H1 (cell line): ENCODE measurements around the gene SNX21. TPM values are rescaled to one million over a fixed set of nuclear protein-coding genes. Genes with fewer than 3 reads are reported as not detected.

ENCODE experiments used
- CTCF ChIA-PET: fragments of 300-600 bp; sonication (Branson Sonifier 250); formaldehyde crosslinking; loops from one replicate; lab custom pipeline; 2021; ENCODE audit not compliant: partially characterized antibody; lab: Charles Lee
- POLR2A ChIA-PET: fragments of 300-600 bp; sonication (Branson Sonifier 250); formaldehyde crosslinking; loops from one replicate; lab custom pipeline; 2021; ENCODE audit warnings: inconsistent platforms; ENCODE audit not compliant: partially characterized antibody; lab: Charles Lee
- DNase-seq, 2 experiments: peaks; one replicate each; pipeline versions ENCODE4 v3.0.0 to v3.0.0-alpha.2; 2010 to 2022; ENCODE audit warnings: low spot score in 2 of 2, low read depth in 1 of 2, mixed read lengths in 1 of 2
- FAIRE-seq: peaks from 2 replicates; lab custom pipeline; 2011; peaks lifted over from hg19 to GRCh38; lab: Jason Lieb, UNC
- H2AFZ ChIP-seq: 2 replicates; pipeline ENCODE4 v1.8.1; 2012; ENCODE audit warnings: low read length, inconsistent platforms
- H2AK5ac ChIP-seq: 2 replicates; pipeline ENCODE4 v1.6.1; 2013; ENCODE audit warnings: low read depth, low read length
- H2BK120ac ChIP-seq: replicated peaks from 2 replicates; pipeline ENCODE3; 2013; ENCODE audit warnings: low read depth, low read length, inconsistent platforms
- H2BK12ac ChIP-seq: 2 replicates; pipeline ENCODE4 v1.6.1; 2013; ENCODE audit warnings: low read depth, low read length
- H2BK15ac ChIP-seq: 2 replicates; pipeline ENCODE4 v1.6.1; 2013; ENCODE audit warnings: low read length
- H2BK20ac ChIP-seq: 2 replicates; pipeline ENCODE4 v1.6.1; 2013; ENCODE audit warnings: low read length
- H2BK5ac ChIP-seq: 2 replicates; pipeline ENCODE4 v1.6.1; 2013; ENCODE audit warnings: low read depth, low read length
- H3K14ac ChIP-seq: 2 replicates; pipeline ENCODE4 v1.6.1; 2013; ENCODE audit warnings: inconsistent platforms; ENCODE audit not compliant: insufficient read length
- H3K18ac ChIP-seq: 2 replicates; pipeline ENCODE4 v1.6.1; 2013; ENCODE audit warnings: low read length; ENCODE audit errors: extremely low read depth
- H3K23ac ChIP-seq: 2 replicates; pipeline ENCODE4 v1.6.1; 2013; ENCODE audit warnings: inconsistent platforms; ENCODE audit not compliant: insufficient read length
- H3K23me2 ChIP-seq: 2 replicates; pipeline ENCODE4 v1.6.1; 2013; ENCODE audit warnings: low read depth, low read length
- H3K27ac ChIP-seq: 2 replicates; pipeline ENCODE4 v1.6.1; 2011; ENCODE audit warnings: low read depth, low read length, inconsistent platforms
- H3K27me3 ChIP-seq, 4 experiments: replicated peaks in 1 of 4; 1 replicate in 1 of 4; 2 replicates in 3 of 4; pipeline versions ENCODE4 v1.6.1 to v1.8.1; 2011 to 2013; ENCODE audit warnings: low read length in 3 of 4, mild to moderate bottlenecking in 3 of 4, inconsistent platforms in 2 of 4, mixed read lengths in 2 of 4, moderate library complexity in 1 of 4; ENCODE audit not compliant: control insufficient read depth in 3 of 4, insufficient read depth in 3 of 4; ENCODE audit errors: extremely low read depth in 1 of 4
- H3K36me3 ChIP-seq, 4 experiments: 2 replicates each; pipeline versions ENCODE4 v1.6.1 to v1.8.1; 2011 to 2013; ENCODE audit warnings: mild to moderate bottlenecking in 4 of 4, low read length in 3 of 4, moderate library complexity in 2 of 4, control low read depth in 1 of 4, inconsistent platforms in 1 of 4; ENCODE audit not compliant: insufficient read depth in 4 of 4, control insufficient read depth in 2 of 4
- H3K4ac ChIP-seq: replicated peaks from 2 replicates; pipeline ENCODE3; 2013; ENCODE audit warnings: low read length, low read depth, mixed read lengths, inconsistent platforms; ENCODE audit not compliant: insufficient read length
- H3K4me1 ChIP-seq, 4 experiments: replicated peaks in 1 of 4; 1 replicate in 1 of 4; 2 replicates in 3 of 4; pipeline versions ENCODE4 v1.6.1 to v1.8.1; 2011 to 2013; ENCODE audit warnings: low read length in 3 of 4, inconsistent platforms in 2 of 4, mixed read lengths in 1 of 4; ENCODE audit not compliant: insufficient read depth in 4 of 4, control insufficient read depth in 3 of 4
- H3K4me2 ChIP-seq, 2 experiments: 2 replicates each; pipeline versions ENCODE4 v1.6.1 to v1.8.1; 2011 to 2013; ENCODE audit warnings: low read depth in 2 of 2, low read length in 2 of 2, control low read depth in 1 of 2, inconsistent platforms in 1 of 2, mild to moderate bottlenecking in 1 of 2; ENCODE audit not compliant: insufficient read depth in 1 of 2
- H3K4me3 ChIP-seq, 4 experiments: fragments of 200-600, 300-600 bp in 1 of 4; sonication (generic), shearing (Covaris generic), sonication (Bioruptor Twin) in 1 of 4; 2 replicates each; pipeline versions ENCODE4 v1.5.1 to v1.8.1; 2011 to 2016; ENCODE audit warnings: low read length in 4 of 4, low read depth in 3 of 4, control low read depth in 2 of 4, inconsistent platforms in 2 of 4, mild to moderate bottlenecking in 2 of 4, mixed read lengths in 1 of 4, moderate library complexity in 1 of 4; ENCODE audit not compliant: insufficient read depth in 2 of 4; ENCODE audit errors: extremely low read depth in 1 of 4
- H3K56ac ChIP-seq: replicated peaks from 2 replicates; pipeline ENCODE3; 2013; ENCODE audit warnings: low read depth, mild to moderate bottlenecking, mixed read lengths, low read length, inconsistent platforms; ENCODE audit not compliant: insufficient read length
- H3K79me1 ChIP-seq: 2 replicates; pipeline ENCODE4 v1.6.1; 2013; ENCODE audit warnings: low read depth, low read length, control low read depth
- H3K79me2 ChIP-seq, 2 experiments: 2 replicates each; pipeline versions ENCODE4 v1.6.1 to v1.8.1; 2012 to 2013; ENCODE audit warnings: low read length in 2 of 2, mild to moderate bottlenecking in 2 of 2, inconsistent platforms in 1 of 2; ENCODE audit not compliant: insufficient read depth in 2 of 2, control insufficient read depth in 1 of 2
- H3K9ac ChIP-seq, 4 experiments: replicated peaks in 1 of 4; 1 replicate in 1 of 4; 2 replicates in 3 of 4; pipeline versions ENCODE4 v1.6.1 to v1.8.1; 2011 to 2013; ENCODE audit warnings: low read depth in 3 of 4, low read length in 3 of 4, control low read depth in 2 of 4, mild to moderate bottlenecking in 2 of 4, moderate library complexity in 2 of 4, inconsistent platforms in 1 of 4; ENCODE audit errors: extremely low read depth in 1 of 4
- H3K9me3 ChIP-seq, 2 experiments: 2 replicates each; pipeline versions ENCODE4 v1.6.1 to v1.8.1; 2012 to 2013; ENCODE audit warnings: mild to moderate bottlenecking in 2 of 2, moderate library complexity in 2 of 2, control low read depth in 1 of 2, inconsistent platforms in 1 of 2, low read depth in 1 of 2, low read length in 1 of 2, mixed read lengths in 1 of 2; ENCODE audit not compliant: insufficient read depth in 2 of 2
- H4K20me1 ChIP-seq, 2 experiments: replicated peaks in 1 of 2; 2 replicates each; pipeline versions ENCODE3 to v1.8.1; 2011 to 2013; ENCODE audit warnings: inconsistent platforms in 2 of 2, low read length in 2 of 2, mild to moderate bottlenecking in 1 of 2; ENCODE audit not compliant: insufficient read depth in 2 of 2, control insufficient read depth in 1 of 2
- H4K5ac ChIP-seq: 2 replicates; pipeline ENCODE4 v1.6.1; 2013; ENCODE audit warnings: low read length, low read depth, mixed read lengths, inconsistent platforms; ENCODE audit not compliant: insufficient read length
- H4K8ac ChIP-seq: 2 replicates; pipeline ENCODE4 v1.8.0; 2013; ENCODE audit warnings: mild to moderate bottlenecking, moderate library complexity, low read length, inconsistent platforms; ENCODE audit not compliant: insufficient read depth; ENCODE audit errors: extremely low read depth
- H4K91ac ChIP-seq: replicated peaks from 2 replicates; pipeline ENCODE3; 2013; ENCODE audit warnings: low read length, mixed read lengths, inconsistent platforms; ENCODE audit not compliant: insufficient read length
- BACH1 ChIP-seq: IDR thresholded peaks from 2 replicates; pipeline ENCODE4 v1.6.1; 2012; ENCODE audit warnings: low read length, improper control_type of control experiment
- CBX5 ChIP-seq: fragments of 300-800, 300-1000 bp; sonication (generic); IDR thresholded peaks from 2 replicates; pipeline ENCODE4 v1.7.1; 2016; ENCODE audit warnings: antibody characterized with exemption, low read length, low read depth
- CHD2 ChIP-seq: IDR thresholded peaks from 2 replicates; pipeline ENCODE4 v1.6.1; 2012; ENCODE audit warnings: low read length, improper control_type of control experiment
- CREB1 ChIP-seq: IDR thresholded peaks from 2 replicates; pipeline ENCODE4 v1.6.1; 2012; ENCODE audit warnings: inconsistent platforms
- GABPA ChIP-seq: IDR thresholded peaks from 2 replicates; pipeline ENCODE4 v1.6.1; 2011; ENCODE audit warnings: mild to moderate bottlenecking, low read length, moderate library complexity, borderline replicate concordance; ENCODE audit not compliant: insufficient read depth
- MAFK ChIP-seq: IDR thresholded peaks from 2 replicates; pipeline ENCODE4 v1.6.1; 2012; ENCODE audit warnings: low read depth, mild to moderate bottlenecking, improper control_type of control experiment, low read length
- NANOG ChIP-seq: IDR thresholded peaks from 2 replicates; pipeline ENCODE4 v1.6.1; 2011; ENCODE audit warnings: low read length, low read depth, mild to moderate bottlenecking, inconsistent platforms; ENCODE audit not compliant: insufficient read depth, poor library complexity, severe bottlenecking
- PHF8 ChIP-seq: fragments of 200-600 bp; sonication (generic); conservative IDR thresholded peaks from 2 replicates; pipeline ENCODE4 v1.7.1; 2012; ENCODE audit warnings: low read depth, mild to moderate bottlenecking, inconsistent platforms, low read length, moderate library complexity
- SUZ12 ChIP-seq: fragments of 200-600 bp; sonication (generic); IDR thresholded peaks from 2 replicates; pipeline ENCODE4 v1.6.1; 2012; ENCODE audit warnings: mild to moderate bottlenecking, inconsistent platforms, low read length, moderate library complexity, mixed read lengths
- WGBS, 2 experiments: shearing (Covaris generic) in 1 of 2; methylation state at CpG; one replicate each; pipeline versions ENCODE4 v1.1.6 to v1.1.7; 2013 to 2015; ENCODE audit warnings: low lambda C conversion rate in 2 of 2, mixed read lengths in 2 of 2, inconsistent platforms in 1 of 2, low coverage in 1 of 2, missing lambda C conversion rate in 1 of 2; ENCODE audit not compliant: insufficient replicate concordance in 2 of 2, insufficient coverage in 1 of 2, insufficient read length in 1 of 2; ENCODE audit errors: extremely low coverage in 1 of 2, missing lambda C conversion rate in 1 of 2; 5-methylcytosine and 5-hydroxymethylcytosine counted together
- polyA plus RNA-seq, 7 experiments: library from polyadenylated mRNA; depleted of rRNA in 3 of 7; stranded (reverse) in 5 of 7; unstranded in 2 of 7; fragments of >200 nt in 5 of 7; fragments of 200-250 nt in 2 of 7; gene quantifications; 1 replicate in 5 of 7; 2 replicates in 1 of 7; 4 replicates in 1 of 7; pipeline versions ENCODE4 v1.2.1 to v1.2.3, GENCODE V29; 2011 to 2013; ENCODE audit warnings: missing spikeins in 2 of 7, mixed read lengths in 2 of 7
- total RNA-seq: library from RNA; stranded (reverse); fragmentation: NEBNext Ultra II Directional; extraction: Animal tissue kit (Norgen Biotek cat#: 25700); gene quantifications from 2 replicates; pipeline ENCODE4 v1.2.1, GENCODE V29; 2021
- TF ChIP-seq, protein P1 (sequence below), 3 experiments: IDR thresholded peaks; 1 replicate in 2 of 3; 2 replicates in 1 of 3; pipeline versions ENCODE4 v1.5.1 to v1.6.1; 2011; ENCODE audit warnings: low read length in 3 of 3, mild to moderate bottlenecking in 3 of 3, inconsistent platforms in 2 of 3, low read depth in 1 of 3, moderate library complexity in 1 of 3; ENCODE audit not compliant: insufficient read depth in 1 of 3; ENCODE audit errors: control extremely low read depth in 1 of 3
- TF ChIP-seq, protein P2 (sequence below): IDR thresholded peaks from 2 replicates; pipeline ENCODE4 v1.6.1; 2012; ENCODE audit warnings: inconsistent platforms

The SNX21 gene
- total and polyA plus RNA-seq, 2 of the 8 experiments (the other 6 are each of a cell fraction or from before 2014, with no cell fraction given), result 15.8 to 16.8 TPM

DNA sequence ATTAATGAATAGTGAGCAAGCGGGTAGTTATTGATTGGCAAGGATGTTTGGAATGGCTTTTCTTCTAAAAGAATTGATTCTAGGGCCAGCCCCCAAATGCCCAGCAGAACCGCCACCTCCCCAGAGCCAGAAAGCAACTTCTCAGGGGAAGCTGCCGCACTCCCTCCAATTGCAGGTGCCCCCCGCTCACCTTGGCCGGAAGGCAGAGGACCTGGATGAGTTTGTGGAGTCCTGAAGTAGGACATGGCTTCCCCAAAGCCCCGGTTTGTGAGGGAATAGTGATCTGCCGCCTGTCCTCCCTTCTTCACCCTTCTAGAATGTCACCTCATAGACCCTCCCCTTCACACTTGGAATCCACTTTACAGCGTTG, 53.7 kb downstream of the SNX21 start, which contains the start of gene SPATA25:
TSS of gene SPATA25 (minus strand) at position 277 of the 370 bp plus-strand sequence. CDS start at position 245, 32 bp downstream.
- H3K56ac ChIP-seq, result no peak within 1 kb of the TSS
- H2AK5ac ChIP-seq, result no peak within 1 kb of the TSS
- no peak within 1 kb of the TSS for H2AFZ ChIP-seq
- FAIRE-seq (no peak), DNase-seq (no peak)
- POLR2A ChIA-PET, result interaction anchor here (1.0 to 1.5 kb wide), 2 partner anchors 10 to 62 kb away, joined by 4 read pairs; no protein-coding TSS in a partner anchor
- CTCF ChIA-PET, result interaction anchor here (0.9 kb wide), 1 partner anchor 70 kb away, joined by 4 read pairs; no protein-coding TSS in a partner anchor
- H2BK5ac ChIP-seq, result no peak within 1 kb of the TSS
- no peak within 1 kb of the TSS for H3K18ac ChIP-seq
- H3K79me1 ChIP-seq, result peaks cover 3% of the 10 kb centered on the region; the same call in 1 of the 2 replicates
- no peak within 1 kb of the TSS for H3K4ac ChIP-seq
- peaks cover 0 to 7% of the 10 kb centered on the region in 2 experiments for H4K20me1 ChIP-seq
- peaks cover 8 to 18% (median 16%) of the 10 kb centered on the region in 4 experiments for H3K36me3 ChIP-seq
- no peak within 1 kb of the TSS for H3K9ac ChIP-seq
- no peak within 1 kb of the TSS for H2BK120ac ChIP-seq
- H2BK12ac ChIP-seq, result no peak within 1 kb of the TSS
- no peak within 1 kb of the TSS for H3K14ac ChIP-seq
- no peak within 1 kb of the TSS for H4K91ac ChIP-seq
- WGBS, 2 experiments, result 90% methylated on average over 8 of the region's 8 CpGs; no CpG with 5 or more reads in 1 of the 2 experiments
- H3K79me2 ChIP-seq, result peaks cover 0 to 14% of the 10 kb centered on the region in 2 experiments; a peak in 1 of 4 replicates
- H4K5ac ChIP-seq, result no peak within 1 kb of the TSS
- no peak within 1 kb of the TSS for H2BK15ac ChIP-seq
- no peaks in the 10 kb centered on the region for H3K9me3 ChIP-seq
- H3K23ac ChIP-seq, result no peak within 1 kb of the TSS
- 0 out of 2 replicates have a peak within 1 kb of the TSS, but pooled peaks have one; percentile 35 for H4K8ac ChIP-seq
- peaks cover 15% of the 10 kb centered on the region; the same call in 1 of the 2 replicates for H3K23me2 ChIP-seq
- H3K27ac ChIP-seq, result no peak within 1 kb of the TSS
- no peak within 1 kb of the TSS for H3K4me3 ChIP-seq
- H3K4me2 ChIP-seq, result no peak within 1 kb of the TSS
- H3K27me3 ChIP-seq, result no peaks in the 10 kb centered on the region
- H3K4me1 ChIP-seq, result peaks cover 0 to 10% (median 6%) of the 10 kb centered on the region in 4 experiments; a peak in 6 of 7 replicates
- no peak within 1 kb of the TSS for H2BK20ac ChIP-seq
- TF ChIP-seq, protein P1, sequence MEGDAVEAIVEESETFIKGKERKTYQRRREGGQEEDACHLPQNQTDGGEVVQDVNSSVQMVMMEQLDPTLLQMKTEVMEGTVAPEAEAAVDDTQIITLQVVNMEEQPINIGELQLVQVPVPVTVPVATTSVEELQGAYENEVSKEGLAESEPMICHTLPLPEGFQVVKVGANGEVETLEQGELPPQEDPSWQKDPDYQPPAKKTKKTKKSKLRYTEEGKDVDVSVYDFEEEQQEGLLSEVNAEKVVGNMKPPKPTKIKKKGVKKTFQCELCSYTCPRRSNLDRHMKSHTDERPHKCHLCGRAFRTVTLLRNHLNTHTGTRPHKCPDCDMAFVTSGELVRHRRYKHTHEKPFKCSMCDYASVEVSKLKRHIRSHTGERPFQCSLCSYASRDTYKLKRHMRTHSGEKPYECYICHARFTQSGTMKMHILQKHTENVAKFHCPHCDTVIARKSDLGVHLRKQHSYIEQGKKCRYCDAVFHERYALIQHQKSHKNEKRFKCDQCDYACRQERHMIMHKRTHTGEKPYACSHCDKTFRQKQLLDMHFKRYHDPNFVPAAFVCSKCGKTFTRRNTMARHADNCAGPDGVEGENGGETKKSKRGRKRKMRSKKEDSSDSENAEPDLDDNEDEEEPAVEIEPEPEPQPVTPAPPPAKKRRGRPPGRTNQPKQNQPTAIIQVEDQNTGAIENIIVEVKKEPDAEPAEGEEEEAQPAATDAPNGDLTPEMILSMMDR (IDR thresholded peaks at IDR 0.05; ENCODE audit: control extremely low read depth in 1 of 3, insufficient read depth in 1 of 3, low read depth in 1 of 3, low read length in 3 of 3), result no peak
- TF ChIP-seq, protein P2, sequence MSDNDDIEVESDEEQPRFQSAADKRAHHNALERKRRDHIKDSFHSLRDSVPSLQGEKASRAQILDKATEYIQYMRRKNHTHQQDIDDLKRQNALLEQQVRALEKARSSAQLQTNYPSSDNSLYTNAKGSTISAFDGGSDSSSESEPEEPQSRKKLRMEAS, result no peak
- TF ChIP-seq GABPA, result no peak
- TF ChIP-seq PHF8, result no peak
- TF ChIP-seq CBX5, result no peak
- TF ChIP-seq BACH1, result no peak
- no peak for TF ChIP-seq MAFK
- no peak for TF ChIP-seq NANOG
- TF ChIP-seq CHD2, result no peak
- TF ChIP-seq SUZ12, result no peak
- no peak for TF ChIP-seq CREB1
